Activated T-helper 1 cell treated with anti-CD3 and anti-CD28 coated beads, Interleukin-2, amount 50 U/mL, for 16 hours (primary cell): ENCODE data around the gene ALG13.
"Not testable (repeated sequence)": the region's sequence is repeated elsewhere in the genome, so short reads cannot be mapped to it uniquely, and the experiment has no call there.

Experiments
- DNase-seq, 2 donors: peaks; one replicate each; pipeline ENCODE4 v3.0.0-alpha.2; 2020; ENCODE audit warnings: low read depth in 1 of 2, low spot score in 1 of 2

The ALG13 gene

DNA sequence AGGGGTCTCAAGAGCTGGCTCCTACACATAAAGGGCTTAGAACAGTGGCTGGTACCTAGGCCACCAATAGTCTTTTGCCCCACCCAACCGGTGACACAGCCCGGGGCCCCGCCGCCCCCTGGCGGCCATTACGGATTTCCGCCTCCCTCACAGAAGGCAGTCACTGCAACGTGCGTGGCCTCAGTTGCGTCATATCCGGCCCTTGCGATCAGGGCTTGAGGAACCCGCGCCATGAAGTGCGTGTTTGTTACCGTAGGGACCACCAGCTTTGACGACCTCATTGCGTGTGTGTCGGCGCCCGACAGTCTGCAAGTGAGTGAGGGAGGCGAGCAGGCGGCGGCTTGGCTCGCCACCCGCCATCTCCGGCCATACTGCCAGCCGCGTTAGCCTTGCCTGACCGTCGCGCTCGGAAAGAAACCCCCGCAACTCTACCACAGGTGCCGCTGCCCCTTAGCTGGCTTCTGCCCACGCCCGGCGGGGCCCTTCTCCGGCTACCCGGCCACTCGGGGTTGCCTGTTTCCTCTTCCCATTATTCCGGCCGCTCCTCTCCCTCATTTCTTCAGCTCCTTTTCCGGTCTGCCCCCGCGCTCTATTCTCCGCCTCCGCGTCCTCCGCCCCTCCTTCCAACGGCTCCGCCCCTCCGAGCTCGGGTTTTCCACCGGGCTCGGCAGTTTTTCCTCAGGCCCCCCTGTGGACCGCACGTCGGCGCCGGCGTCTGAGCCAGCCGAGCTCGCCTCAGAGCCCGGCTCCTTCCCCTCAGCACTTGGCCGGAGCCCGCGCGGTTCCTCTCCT lies at the start of gene ALG13:
TSS of gene ALG13 (plus strand) at position 183 of the 792 bp plus-strand sequence. CDS start at position 232, 49 bp downstream.
- DNase-seq = peak; percentile 72 to 81

DNA sequence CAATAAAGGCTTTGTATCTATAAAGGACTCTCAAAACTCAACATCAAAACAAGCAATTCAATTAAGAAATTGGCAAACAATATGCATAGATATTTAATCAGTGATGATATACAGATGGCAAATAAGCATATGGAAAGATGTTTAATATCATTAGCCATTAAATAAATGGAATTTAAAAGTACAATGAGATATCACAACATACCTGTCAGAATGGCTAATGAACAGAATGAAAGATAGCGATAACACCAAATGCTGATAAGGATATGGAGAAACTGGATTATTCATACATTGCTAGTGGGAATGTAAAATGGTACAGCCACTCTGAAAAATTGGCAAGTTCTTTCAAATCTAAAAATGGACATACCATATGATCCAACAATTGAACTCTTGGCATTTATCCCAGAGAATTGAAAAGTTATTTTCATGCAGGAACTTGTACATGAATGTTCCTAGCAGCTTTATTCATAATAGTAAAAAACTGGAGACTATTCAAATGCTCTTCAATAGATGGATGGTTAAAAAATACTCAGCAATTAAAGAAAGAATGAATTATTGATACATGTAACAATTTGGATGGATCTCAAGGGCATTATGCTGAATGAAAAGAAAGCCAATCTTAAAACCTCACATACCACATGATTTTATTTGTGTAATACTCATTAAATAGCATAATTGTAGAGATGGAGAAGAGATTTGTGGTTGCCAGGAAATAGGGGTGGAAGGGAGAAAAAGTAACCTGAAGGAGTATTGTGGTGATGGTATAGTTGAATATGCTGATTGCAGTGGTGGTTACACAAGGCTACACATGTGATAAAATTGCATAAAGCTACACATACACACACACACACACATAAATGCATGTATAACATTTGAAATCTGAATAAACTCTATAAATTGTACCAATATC lies 45.9 kb upstream of the ALG13 start:
- DNase-seq = no peak

DNA sequence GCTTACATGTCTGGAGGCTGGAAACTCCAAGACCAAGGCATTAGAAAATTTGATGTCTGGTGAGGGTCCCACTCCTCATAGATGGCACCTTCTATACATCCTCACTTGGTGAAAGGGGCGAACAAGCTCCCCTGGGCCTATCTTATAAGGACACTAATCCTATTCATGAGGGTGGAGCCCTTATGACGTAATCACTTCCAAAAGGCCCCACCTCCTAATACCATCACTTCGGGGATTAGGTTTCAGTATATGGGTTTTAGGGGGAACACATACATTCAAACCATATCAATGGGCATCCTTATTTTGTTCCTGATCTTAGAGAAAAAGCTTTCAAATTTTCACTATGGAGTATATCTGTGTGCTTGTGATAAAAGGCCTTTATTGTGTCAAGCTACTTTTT lies 39.0 kb upstream of the ALG13 start:
- no peak for DNase-seq

DNA sequence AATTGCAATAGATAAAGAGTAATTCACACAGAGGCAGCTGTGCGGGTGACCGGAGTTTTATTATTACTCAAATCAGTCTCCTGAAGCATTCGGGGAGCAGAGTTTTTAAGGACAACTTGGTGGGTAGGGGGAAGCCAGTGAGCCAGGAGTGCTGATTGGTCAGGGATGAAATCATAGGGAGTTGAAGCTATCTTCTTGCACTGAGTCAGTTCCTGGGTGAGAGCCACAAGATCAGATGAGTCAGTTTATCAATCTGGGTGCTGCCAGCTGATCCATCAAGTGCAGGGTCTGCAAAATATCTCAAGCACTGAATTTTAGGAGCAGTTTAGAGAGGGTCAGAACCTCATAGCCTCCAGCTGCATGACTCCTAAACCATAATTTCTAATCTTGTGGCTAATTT lies 35.8 kb upstream of the ALG13 start:
- DNase-seq = not testable (repeated sequence)

DNA sequence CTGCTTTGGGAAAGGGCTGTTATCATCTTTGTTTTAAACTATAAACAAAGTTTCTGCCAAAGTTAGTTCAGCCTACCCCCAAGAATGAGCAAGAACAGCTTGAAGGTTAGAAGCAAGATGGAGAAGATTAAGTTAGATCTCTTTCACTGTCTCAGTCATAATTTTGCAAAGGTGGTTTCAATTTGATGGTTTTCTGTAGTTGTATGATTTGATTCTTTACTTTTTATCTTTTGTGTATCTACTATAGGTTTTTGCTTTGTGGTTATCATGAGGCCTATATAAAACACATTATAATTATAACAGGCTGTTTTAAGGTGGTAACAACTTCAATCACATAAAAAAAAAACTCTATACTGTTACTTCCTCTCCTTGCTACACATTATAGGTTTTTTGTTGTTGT lies 35.4 kb upstream of the ALG13 start:
- DNase-seq = no peak

DNA sequence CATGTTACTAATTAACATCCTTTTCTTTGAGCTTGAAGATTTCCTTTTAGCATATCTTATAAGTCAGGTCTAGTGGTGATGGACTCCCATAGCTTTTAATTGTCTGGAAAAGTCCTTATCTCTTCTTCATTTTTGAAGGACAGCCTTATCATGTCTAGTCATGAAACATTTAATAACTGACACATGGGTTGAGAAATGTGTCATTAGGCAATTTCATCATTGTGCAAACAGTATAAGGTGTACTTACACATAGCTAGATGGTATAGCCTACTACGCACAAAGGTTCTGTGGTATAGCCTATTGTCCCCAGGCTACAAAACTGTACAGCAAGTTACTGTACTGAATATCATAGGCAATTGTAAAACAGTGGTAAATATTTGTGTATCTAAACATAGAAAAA lies 34.5 kb upstream of the ALG13 start:
- DNase-seq = no peak

DNA sequence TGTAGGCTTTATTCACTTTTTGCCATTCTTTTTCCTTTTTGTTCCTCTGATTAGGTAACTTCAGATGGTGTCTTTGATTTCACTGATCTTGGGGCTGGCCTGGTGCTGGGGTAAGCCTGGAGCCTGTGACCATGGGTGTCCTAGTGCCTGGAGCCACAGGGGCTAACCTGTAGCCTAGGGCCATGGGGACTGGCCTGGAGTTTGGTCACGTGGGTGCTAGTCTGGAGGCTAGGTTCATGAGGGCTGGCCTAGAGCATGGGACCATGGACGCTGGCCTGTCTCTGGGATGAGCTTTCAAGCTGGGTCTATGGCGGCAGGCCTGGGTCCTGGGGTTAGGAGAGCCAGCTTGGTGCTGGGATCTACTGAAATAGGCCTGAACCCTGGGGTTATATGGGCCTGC lies 32.2 kb upstream of the ALG13 start:
- DNase-seq = no peak

DNA sequence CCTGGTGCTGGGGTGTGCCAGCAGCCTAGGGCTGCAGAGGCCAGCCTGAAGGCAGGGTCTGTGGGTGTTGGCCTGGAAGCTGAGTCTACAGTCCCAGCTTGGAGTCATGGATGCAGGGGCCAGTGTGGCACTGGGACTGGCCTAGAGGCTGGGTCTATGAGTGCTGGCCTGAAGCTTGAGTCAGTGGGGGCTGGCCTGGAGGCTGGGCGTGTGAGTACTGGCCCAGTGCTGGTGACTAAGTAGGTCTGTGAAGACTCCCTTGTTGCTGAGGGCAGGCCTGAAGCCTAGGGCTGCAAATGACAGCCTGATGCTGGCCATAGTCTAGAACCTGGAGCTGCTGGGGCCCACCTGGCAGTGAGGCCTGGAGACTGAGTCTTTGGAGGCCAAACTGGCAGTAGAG lies 31.3 kb upstream of the ALG13 start:
- no peak for DNase-seq

DNA sequence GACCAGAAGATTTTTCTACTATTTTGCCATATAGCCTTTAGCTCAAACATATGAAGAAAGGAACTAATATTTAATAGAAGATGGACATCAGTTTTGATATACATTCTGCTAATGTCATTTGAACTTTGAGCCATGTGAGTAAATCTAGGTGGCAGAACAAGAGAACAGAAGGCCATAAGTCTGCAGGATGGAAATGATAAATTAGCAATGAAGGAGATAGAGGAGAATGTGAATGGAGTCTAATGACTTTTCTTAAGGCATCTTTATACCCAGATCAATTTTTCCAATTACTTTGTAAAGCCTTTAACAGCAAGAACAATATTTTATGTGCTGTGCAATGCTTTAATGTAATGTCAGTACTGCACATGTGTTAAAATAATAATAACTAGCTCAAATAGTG lies 30.1 kb upstream of the ALG13 start:
- no peak for DNase-seq

DNA sequence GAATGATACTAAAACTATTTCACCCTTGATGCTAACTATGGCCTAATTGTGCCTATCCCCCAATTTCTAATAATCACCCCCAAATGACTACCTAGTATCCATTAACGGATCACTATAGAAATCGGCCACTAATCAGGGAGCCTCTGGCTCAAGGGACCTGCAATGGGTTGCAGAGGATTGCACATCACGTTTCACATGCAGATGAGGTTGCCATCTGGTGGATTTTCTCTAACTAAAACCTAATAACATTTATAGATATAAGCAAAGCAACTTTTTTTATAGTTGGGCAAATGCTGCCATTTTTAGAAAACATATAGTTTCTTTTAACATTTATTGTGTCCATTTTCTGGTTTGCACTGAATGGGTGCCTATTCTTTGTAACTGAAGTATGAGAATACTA lies 28.3 kb upstream of the ALG13 start:
- DNase-seq = no peak

DNA sequence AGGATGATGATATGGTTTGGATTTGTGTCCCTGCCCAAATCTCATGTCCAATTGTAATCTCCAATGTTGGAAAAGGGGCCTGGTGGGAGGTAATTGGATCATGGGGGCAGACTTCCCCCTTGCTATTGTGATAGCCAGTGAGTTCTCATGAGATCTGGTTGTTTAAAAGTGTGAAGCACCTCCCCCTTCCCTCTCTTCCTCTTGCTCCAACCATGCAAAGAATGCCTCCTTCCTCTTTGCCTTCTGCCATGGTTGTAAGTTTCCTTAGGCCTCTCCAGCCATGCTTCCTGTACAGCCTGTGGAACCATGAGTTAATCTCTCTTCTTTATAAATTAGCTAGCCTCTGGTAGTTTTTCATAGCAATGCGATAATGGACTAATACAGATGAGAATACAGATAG lies 19.7 kb upstream of the ALG13 start:
- DNase-seq = no peak

DNA sequence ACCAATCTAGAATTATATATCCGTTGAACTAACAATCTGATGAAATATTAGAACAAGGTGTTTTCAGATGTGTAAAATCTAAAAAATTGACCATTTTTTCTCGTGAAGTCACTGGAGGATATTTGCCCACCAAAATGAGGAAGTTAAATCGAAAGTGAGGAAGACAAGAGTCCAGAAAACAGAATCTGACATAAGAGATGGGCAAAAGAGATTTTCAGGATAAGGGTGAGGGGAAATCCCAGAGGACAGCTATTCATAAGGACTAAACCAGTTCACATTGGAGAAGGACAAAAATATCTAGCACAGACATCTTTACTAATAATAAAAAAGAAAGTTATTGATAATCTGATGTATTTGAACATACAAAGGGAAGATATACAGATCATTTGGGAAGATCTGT lies 18.7 kb upstream of the ALG13 start:
- DNase-seq = no peak

DNA sequence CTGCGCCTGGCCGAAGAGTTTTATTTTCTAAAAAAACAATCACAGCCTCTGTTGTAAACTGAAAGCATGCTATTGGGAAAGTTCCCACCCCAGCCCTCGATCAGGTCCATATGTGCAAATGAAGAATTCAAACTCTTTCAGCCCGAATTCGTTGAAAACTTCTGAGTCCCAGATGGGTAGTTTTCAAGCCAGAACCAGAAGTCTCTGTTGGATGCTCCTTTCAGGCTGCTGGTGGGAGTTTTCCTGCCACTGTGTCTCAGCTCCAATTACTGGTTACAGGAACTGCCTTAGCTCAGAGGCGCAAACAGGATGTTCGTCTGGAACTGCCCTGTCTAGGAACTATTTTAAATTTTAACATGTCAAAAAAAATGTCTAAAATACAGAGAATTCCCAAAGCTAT lies 9.3 kb upstream of the ALG13 start:
- no peak for DNase-seq

DNA sequence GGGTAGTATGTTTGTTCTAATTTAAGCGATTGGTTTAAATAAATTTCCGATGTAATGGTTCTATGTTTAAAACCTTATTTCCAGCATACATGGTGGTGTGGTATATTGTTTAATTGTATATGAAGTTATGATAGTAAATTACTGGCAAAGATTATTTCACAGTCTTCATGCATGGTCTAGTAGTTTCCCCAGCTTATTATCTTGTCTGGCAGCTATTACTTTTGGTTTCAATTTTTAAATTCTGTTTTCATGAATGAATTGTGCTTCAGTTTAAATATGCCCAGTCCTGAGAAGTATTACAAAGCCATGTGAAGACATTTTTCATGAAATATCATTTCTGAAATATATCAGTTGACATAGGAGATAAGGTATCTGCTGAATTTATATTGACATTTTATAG lies 6.3 kb downstream of the ALG13 start:
- no peak for DNase-seq

DNA sequence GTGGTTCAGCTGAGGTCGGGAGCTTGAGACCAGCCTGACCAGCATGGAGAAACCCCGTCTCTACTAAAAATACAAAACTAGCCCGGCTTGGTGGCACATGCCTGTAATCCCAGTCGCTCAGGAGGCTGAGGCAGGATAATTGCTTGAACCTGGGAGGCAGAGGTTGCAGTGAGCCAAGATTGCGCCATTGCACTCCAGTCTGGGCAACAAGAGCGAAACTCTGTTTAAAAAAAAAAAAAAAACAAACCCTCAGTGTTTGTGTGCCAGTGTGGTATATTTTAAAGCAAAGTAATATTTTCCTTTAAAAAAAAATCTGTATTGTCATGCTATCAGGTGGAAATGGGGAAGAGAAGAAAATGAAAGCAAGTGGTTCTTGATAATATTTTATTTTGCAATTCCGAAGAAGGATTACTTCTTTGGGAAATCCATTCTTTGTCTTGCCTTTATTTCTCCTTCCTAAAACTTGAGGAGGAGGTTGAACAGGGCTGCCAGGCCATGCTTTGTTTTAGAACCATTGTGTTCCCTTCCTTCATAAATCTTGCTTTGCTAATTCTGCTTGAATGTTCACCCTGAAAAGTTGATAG lies 14.4 kb downstream of the ALG13 start:
- DNase-seq = no peak

DNA sequence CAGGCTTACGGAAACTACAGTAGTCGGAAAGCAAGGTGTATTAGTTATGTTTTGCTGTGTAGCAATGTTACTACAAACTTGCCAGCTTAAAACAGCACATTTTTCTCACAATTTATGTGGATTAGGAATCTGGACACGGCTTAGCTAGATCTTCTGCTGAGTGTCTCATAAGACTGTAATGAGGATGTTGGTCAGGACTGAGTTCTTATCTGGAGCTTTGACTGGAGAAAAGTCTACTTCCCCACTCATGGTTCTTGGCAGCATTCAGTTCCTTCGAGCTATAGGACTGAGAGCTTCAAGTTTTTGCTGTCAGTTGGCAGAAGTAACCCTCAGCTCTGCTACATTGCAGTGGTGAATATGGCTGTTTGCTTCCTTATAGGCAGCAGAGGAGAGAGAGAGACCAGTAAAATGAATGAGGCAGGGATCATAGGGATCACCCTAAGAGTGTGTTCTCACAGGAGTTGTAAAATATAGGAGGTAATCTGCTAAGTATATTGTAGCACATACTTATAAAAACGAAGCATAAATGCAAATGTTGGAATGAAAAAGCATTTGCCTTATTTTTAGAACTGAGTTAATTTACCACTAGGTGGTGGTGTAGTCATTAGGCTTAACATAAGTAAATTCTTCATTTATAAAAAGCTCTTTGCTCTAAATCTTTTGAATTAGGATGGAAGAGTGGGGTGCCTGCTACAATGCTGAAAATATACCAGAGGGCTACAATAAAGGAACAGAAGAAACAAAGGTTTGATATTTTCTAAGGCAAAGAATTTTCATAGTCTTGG lies 38.6 kb downstream of the ALG13 start:
- DNase-seq = no peak

DNA sequence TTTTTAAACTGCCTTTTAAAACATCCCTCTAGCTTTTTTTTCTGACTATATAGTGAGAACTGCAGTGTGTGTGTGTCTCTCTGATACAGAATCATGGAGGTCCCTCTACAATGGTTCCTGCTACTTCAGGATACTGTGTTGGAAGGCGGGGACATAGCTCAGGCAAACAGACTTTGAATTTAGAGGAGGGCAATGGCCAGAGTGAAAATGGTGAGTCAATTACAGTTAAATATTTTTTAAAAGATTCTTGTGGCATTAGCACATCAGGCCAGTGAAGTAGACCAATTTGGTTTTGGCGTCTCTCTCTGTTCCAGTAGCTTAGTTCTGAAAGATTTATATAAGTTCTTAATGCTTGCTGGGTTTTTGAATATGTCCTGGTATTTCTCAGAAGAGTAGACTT lies 47.1 kb downstream of the ALG13 start:
- DNase-seq = no peak

DNA sequence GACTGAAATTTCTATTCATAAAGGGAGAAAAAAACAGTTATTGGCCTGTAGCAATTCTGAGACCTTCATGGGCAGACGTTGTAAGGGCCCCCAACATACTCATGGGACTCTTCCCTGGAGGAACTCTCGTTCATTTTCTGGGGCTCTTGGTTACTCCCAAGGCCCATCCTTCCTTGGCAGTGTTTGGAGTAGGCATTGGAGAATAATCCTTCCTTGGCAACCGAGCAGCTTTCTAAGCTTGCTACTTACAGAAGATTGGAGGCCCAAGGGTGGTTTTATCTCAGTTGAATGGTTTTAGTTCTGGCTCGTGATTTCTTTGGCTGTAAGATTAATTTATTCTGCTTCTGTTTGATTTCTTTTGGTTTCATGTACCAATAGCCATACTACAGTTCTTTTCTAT lies 50.4 kb downstream of the ALG13 start:
- no peak for DNase-seq

DNA sequence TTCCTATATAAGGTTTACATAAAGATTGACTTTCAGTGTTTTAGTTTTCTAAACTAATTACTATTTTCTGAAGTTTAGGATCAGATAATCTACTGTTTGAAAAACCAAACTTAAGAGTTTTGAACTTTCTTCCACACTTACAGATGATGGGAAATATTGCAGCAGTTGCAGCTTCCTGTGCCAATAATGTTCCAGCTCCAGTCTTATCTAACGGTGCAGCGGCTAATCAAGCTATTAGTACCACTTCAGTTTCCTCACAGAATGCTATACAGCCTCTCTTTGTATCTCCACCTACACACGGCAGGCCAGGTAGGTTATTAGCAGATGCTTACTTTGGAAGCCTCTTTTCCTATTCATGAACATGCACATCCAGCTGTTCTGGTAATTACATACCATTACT lies 55.6 kb downstream of the ALG13 start:
- no peak for DNase-seq

DNA sequence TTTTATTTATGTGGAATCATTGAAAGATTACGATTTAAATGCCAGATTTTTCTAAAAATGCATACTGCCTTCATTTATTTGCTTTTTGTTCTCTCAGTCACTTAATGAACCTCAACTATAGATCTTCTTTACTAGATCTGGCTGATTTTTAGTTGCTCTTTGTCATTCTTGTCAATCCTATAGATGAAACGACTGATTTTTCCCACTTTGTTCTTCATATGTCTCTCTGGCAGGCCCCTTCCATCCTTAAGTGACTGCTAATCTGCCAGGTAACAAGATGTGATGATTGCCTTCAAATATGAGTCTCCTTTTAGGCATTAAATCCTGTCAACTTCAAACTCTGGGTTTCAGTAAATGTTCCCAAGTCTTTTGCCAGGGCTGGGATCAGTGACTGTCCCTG lies 61.0 kb downstream of the ALG13 start:
- no peak for DNase-seq

DNA sequence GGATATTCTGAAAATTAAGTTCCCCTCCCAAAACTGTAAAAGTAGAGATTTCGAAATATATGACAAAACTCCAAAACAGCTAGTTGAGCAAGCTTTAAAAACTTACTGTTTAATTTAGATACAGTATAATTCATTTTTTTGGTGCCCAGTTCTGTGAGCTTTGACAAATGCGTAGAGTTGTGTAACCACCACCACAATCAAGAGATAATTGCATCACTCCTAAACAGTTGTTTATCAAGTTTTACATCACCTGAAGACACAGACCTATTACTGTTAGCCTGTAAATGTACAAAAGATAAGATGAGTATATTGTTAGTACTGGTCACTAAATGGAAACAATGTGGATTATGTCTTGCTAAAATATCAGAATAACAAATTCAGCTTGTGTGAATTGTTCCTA lies 62.3 kb downstream of the ALG13 start:
- DNase-seq = no peak
